HepG2 (cell line): ENCODE data around the gene FOLR3. TPM values are rescaled to one million over a fixed set of nuclear protein-coding genes. Genes with fewer than 3 reads are reported as not detected.

Source experiments
- ATAC-seq: fragments of 200-7000 bp; cut with Tn5 transposase; 3 replicates; pipeline ENCODE4 v1.9.1; 2020; ENCODE audit warnings: mild to moderate bottlenecking, moderate library complexity
- BruUV-seq: library from RNA; stranded (reverse); fragments of 400-500 nt; replicated peaks from 2 replicates; lab custom pipeline; 2021; lab: Mats Ljungman, UMichigan
- CTCF ChIA-PET: fragments of 300-600 bp; formaldehyde crosslinking; extraction: SDS; loops from one replicate; lab custom pipeline; 2021; ENCODE audit warnings: low total read pairs, inconsistent platforms, low intra/inter-chr PET ratio; lab: Yijun Ruan, JAX
- POLR2A ChIA-PET: fragments of 350-600 bp; sonication (Branson Sonifier 250); formaldehyde crosslinking; loops from one replicate; lab custom pipeline; 2020; ENCODE audit warnings: antibody characterized with exemption, inconsistent platforms; lab: Yijun Ruan, JAX
- DNase-seq: peaks from one replicate; pipeline ENCODE4 v3.0.0-alpha.2; 2015; ENCODE audit warnings: low spot score
- FAIRE-seq: peaks from 3 replicates; lab custom pipeline; 2011; peaks lifted over from hg19 to GRCh38; lab: Jason Lieb, UNC
- H2AFZ ChIP-seq: one replicate; pipeline ENCODE4 v1.6.1; 2011; ENCODE audit warnings: low read length, inconsistent platforms
- H3K27ac ChIP-seq: fragments of 300-600 bp; 3 replicates; pipeline ENCODE4 v1.8.0; 2011; ENCODE audit warnings: mixed run types, mild to moderate bottlenecking, mixed read lengths, low read length, inconsistent platforms; ENCODE audit not compliant: insufficient read depth; ENCODE audit errors: extremely low read length
- H3K27me3 ChIP-seq, 2 experiments: fragments of 200-600 bp in 1 of 2; 2 replicates in 1 of 2; 3 replicates in 1 of 2; pipeline versions ENCODE4 v1.6.0 to v1.8.0; 2011; ENCODE audit warnings: low read length in 2 of 2, mild to moderate bottlenecking in 2 of 2, moderate library complexity in 2 of 2, inconsistent platforms in 1 of 2; ENCODE audit not compliant: insufficient read depth in 2 of 2, control insufficient read depth in 1 of 2
- H3K36me3 ChIP-seq, 2 experiments: fragments of 200-600 bp in 1 of 2; replicated peaks in 1 of 2; 2 replicates in 1 of 2; 3 replicates in 1 of 2; pipeline versions ENCODE4 v1.5.1 to v1.8.0; 2011; ENCODE audit warnings: low read length in 2 of 2, inconsistent platforms in 1 of 2; ENCODE audit not compliant: insufficient read depth in 2 of 2, control insufficient read depth in 1 of 2
- H3K4me1 ChIP-seq: 2 replicates; pipeline ENCODE4 v1.5.1; 2012; ENCODE audit warnings: low read length, inconsistent platforms; ENCODE audit not compliant: insufficient read depth
- H3K4me2 ChIP-seq: 2 replicates; pipeline ENCODE4 v1.6.0; 2011; ENCODE audit warnings: low read depth, low read length, inconsistent platforms
- H3K4me3 ChIP-seq, 3 experiments: fragments of 200-600 bp in 1 of 3; sonication (generic), shearing (Covaris generic) in 1 of 3; replicated peaks in 1 of 3; 2 replicates each; pipeline ENCODE4 v1.5.1; 2011 to 2016; ENCODE audit warnings: low read length in 3 of 3, inconsistent platforms in 2 of 3, low read depth in 2 of 3, mild to moderate bottlenecking in 2 of 3, control low read depth in 1 of 3, mixed read lengths in 1 of 3; ENCODE audit not compliant: insufficient read depth in 1 of 3
- H3K79me2 ChIP-seq: one replicate; pipeline ENCODE4 v1.6.1; 2011; ENCODE audit warnings: low read length, inconsistent platforms; ENCODE audit not compliant: insufficient read depth
- H3K9ac ChIP-seq: 2 replicates; pipeline ENCODE4 v1.6.0; 2011; ENCODE audit warnings: mild to moderate bottlenecking, low read depth, low read length, inconsistent platforms; ENCODE audit not compliant: insufficient read depth
- H3K9me3 ChIP-seq: 2 replicates; pipeline ENCODE4 v1.5.1; 2012; ENCODE audit warnings: mild to moderate bottlenecking, low read length
- H4K20me1 ChIP-seq: 2 replicates; pipeline ENCODE4 v1.6.0; 2011; ENCODE audit warnings: inconsistent platforms, mild to moderate bottlenecking, low read length, moderate library complexity; ENCODE audit not compliant: insufficient read depth
- ELF4 ChIP-seq: sonication (generic); formaldehyde crosslinking; IDR thresholded peaks from 2 replicates; pipeline ENCODE4 v1.5.0; 2020; ENCODE audit warnings: missing genetic modification reagents, mild to moderate bottlenecking, moderate library complexity, borderline replicate concordance
- MAZ ChIP-seq, 2 experiments: sonication (generic) in 1 of 2; formaldehyde crosslinking in 1 of 2; IDR thresholded peaks; 2 replicates each; pipeline versions ENCODE4 v1.5.0 to v1.6.1; 2012 to 2020; ENCODE audit warnings: low read depth in 2 of 2, mild to moderate bottlenecking in 2 of 2, borderline replicate concordance in 1 of 2, improper control_type of control experiment in 1 of 2, low read length in 1 of 2, missing genetic modification reagents in 1 of 2, moderate library complexity in 1 of 2
- NFKB2 ChIP-seq: sonication (generic); formaldehyde crosslinking; IDR thresholded peaks from 2 replicates; pipeline ENCODE4 v1.4.0; 2020; ENCODE audit warnings: missing genetic modification reagents, borderline replicate concordance
- TCF7 ChIP-seq: sonication (generic); IDR thresholded peaks from 2 replicates; pipeline ENCODE4 v1.6.1; 2016; ENCODE audit warnings: antibody characterized with exemption, low read depth
- WGBS: methylation state at CpG from one replicate; pipeline ENCODE4 v1.1.6; 2017; ENCODE audit warnings: low lambda C conversion rate; 5-methylcytosine and 5-hydroxymethylcytosine counted together
- in situ Hi-C: cut with HindIII; loops from 2 replicates; pipeline ENCODE4 v1.10.0; 2017; ENCODE audit warnings: low pct_unique_long_range_greater_than_20kb; ENCODE audit not compliant: extremely low pct_ligation_motif_present
- intact Hi-C: fragments of 100-400 bp; cut with micrococcal nuclease; formaldehyde crosslinking; loops from one replicate; pipeline ENCODE4 v1.10.0; 2022; ENCODE audit not compliant: unreplicated experiment
- polyA plus RNA-seq, 8 experiments: library from polyadenylated mRNA; depleted of rRNA in 3 of 8; stranded (reverse) in 7 of 8; unstranded in 1 of 8; fragments of >200 nt; fragmentation: Illumina TruSeq in 4 of 8; extraction: Trizol in 4 of 8; gene quantifications; 2 replicates each; pipeline versions ENCODE4 v1.2.1 to v1.2.3, GENCODE V29; 2011 to 2016; ENCODE audit warnings: low read depth in 4 of 8, missing spikeins in 1 of 8, mixed read lengths in 1 of 8; ENCODE audit not compliant: insufficient read depth in 1 of 8
- total RNA-seq, 5 experiments: library from RNA; depleted of rRNA; stranded (reverse); fragments of >200 nt; fragmentation: Illumina TruSeq; extraction: Trizol; gene quantifications; 2 replicates each; pipeline ENCODE4 v1.2.3, GENCODE V29; 2016; ENCODE audit warnings: low read depth in 1 of 5
- TF ChIP-seq, protein P1 (sequence below): sonication (generic); formaldehyde crosslinking; IDR thresholded peaks from 2 replicates; pipeline ENCODE4 v1.4.0; 2020; ENCODE audit warnings: missing genetic modification reagents
- TF ChIP-seq, protein P2 (sequence below): sonication (generic); formaldehyde crosslinking; IDR thresholded peaks from one replicate; pipeline ENCODE4 v1.5.1; 2020; ENCODE audit warnings: mild to moderate bottlenecking, missing genetic modification reagents; ENCODE audit errors: not compliant biosample characterization

Gene FOLR3
- total and polyA plus RNA-seq, 2 of the 13 experiments (the other 11 are each of a cell fraction or from before 2014, with no cell fraction given) = not detected

DNA sequence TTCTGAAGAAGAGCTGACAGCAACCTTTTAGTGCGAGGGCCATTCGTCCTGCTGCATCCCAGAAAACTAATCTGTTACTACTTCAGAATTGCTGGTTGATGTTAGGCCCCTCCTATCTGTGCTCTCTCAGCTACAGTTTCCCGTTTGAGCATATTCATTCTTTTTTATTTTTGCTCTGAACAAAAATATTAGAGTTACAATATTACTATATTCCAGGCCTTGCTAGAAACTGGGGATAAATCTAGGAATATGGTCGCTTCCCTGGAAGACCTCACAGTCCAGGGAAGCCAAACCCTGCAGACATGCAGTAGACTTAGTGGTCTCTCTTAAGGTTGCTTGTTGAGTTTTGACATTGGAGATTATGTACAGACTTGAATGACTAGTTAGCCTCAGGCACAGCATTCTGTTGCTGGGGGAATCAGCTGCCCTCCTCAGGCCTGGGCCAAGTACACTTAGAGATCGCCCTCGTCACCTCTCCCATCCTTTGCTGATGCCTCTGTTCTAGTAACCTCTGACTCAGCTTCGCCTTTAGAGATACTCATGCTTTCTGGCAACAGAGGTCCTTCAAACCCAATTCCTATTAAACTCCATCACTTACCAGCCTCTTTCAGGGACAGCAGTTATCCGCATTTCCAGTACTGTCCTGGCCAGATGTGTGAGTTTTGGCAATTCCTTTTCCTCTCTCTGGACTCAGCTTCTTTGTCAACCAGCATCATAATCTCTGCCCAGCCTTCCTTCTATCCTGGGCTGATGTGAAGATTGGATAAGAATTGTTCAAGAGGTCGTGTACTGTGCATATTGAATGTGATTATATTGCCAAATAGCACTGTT, 22.3 kb upstream of the FOLR3 start:
- peak overlapping the region; percentile 98 for H3K4me2 ChIP-seq
- CTCF ChIA-PET = no interaction called here
- intact Hi-C loops = loop anchor here (1.0 kb wide), 1 partner anchor 10 kb away; the partner anchor contains the start of gene LAMTOR1
- no peaks in the 10 kb centered on the region for H3K79me2 ChIP-seq
- POLR2A ChIA-PET = interaction anchor here (1.0 to 2.1 kb wide), 7 partner anchors 11 to 184 kb away, joined by 3 to 13 read pairs (median 6); partner anchors contain the start of genes LAMTOR1 and RNF121
- peaks cover 0 to 9% of the 10 kb centered on the region in 2 experiments; a peak in 1 of 5 replicates for H3K27me3 ChIP-seq
- no peak for DNase-seq
- BruUV-seq = TSS peak; percentile 93
- H3K27ac ChIP-seq = peak overlapping the region; percentile 92
- H3K4me3 ChIP-seq = peak overlapping the region; percentile 55 to 74 (median 73)
- H3K9ac ChIP-seq = peak overlapping the region; percentile 95
- ATAC-seq = no peak
- 65% methylated on average over 9 of the region's 9 CpGs for WGBS
- H2AFZ ChIP-seq = no peak overlapping the region
- in situ Hi-C loops = no loop called here
- H3K9me3 ChIP-seq = no peaks in the 10 kb centered on the region
- peaks cover 17% of the 10 kb centered on the region for H3K4me1 ChIP-seq
- peaks cover 0 to 2% of the 10 kb centered on the region in 2 experiments; a peak in 1 of 5 replicates for H3K36me3 ChIP-seq
- H4K20me1 ChIP-seq = no peaks in the 10 kb centered on the region
- FAIRE-seq = no peak
- TF ChIP-seq, protein P1, sequence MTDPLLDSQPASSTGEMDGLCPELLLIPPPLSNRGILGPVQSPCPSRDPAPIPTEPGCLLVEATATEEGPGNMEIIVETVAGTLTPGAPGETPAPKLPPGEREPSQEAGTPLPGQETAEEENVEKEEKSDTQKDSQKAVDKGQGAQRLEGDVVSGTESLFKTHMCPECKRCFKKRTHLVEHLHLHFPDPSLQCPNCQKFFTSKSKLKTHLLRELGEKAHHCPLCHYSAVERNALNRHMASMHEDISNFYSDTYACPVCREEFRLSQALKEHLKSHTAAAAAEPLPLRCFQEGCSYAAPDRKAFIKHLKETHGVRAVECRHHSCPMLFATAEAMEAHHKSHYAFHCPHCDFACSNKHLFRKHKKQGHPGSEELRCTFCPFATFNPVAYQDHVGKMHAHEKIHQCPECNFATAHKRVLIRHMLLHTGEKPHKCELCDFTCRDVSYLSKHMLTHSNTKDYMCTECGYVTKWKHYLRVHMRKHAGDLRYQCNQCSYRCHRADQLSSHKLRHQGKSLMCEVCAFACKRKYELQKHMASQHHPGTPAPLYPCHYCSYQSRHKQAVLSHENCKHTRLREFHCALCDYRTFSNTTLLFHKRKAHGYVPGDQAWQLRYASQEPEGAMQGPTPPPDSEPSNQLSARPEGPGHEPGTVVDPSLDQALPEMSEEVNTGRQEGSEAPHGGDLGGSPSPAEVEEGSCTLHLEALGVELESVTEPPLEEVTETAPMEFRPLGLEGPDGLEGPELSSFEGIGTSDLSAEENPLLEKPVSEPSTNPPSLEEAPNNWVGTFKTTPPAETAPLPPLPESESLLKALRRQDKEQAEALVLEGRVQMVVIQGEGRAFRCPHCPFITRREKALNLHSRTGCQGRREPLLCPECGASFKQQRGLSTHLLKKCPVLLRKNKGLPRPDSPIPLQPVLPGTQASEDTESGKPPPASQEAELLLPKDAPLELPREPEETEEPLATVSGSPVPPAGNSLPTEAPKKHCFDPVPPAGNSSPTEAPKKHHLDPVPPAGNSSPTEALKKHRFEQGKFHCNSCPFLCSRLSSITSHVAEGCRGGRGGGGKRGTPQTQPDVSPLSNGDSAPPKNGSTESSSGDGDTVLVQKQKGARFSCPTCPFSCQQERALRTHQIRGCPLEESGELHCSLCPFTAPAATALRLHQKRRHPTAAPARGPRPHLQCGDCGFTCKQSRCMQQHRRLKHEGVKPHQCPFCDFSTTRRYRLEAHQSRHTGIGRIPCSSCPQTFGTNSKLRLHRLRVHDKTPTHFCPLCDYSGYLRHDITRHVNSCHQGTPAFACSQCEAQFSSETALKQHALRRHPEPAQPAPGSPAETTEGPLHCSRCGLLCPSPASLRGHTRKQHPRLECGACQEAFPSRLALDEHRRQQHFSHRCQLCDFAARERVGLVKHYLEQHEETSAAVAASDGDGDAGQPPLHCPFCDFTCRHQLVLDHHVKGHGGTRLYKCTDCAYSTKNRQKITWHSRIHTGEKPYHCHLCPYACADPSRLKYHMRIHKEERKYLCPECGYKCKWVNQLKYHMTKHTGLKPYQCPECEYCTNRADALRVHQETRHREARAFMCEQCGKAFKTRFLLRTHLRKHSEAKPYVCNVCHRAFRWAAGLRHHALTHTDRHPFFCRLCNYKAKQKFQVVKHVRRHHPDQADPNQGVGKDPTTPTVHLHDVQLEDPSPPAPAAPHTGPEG (CRISPR knock-in tag) = no peak
- TF ChIP-seq MAZ (IDR thresholded peaks at IDR 0.05; ENCODE audit: borderline replicate concordance, low read depth, low read length) = no peak
- TF ChIP-seq MAZ (CRISPR knock-in tag; IDR thresholded peaks at IDR 0.05; ENCODE audit: low read depth) = 0 out of 2 replicates have a peak, but pooled peaks have one; percentile 11
- peak; percentile 50; the same call in 1 of the 2 replicates for TF ChIP-seq ELF4 (CRISPR knock-in tag)
- TF ChIP-seq NFKB2 (CRISPR knock-in tag) = no peak
- TF ChIP-seq, protein P2, sequence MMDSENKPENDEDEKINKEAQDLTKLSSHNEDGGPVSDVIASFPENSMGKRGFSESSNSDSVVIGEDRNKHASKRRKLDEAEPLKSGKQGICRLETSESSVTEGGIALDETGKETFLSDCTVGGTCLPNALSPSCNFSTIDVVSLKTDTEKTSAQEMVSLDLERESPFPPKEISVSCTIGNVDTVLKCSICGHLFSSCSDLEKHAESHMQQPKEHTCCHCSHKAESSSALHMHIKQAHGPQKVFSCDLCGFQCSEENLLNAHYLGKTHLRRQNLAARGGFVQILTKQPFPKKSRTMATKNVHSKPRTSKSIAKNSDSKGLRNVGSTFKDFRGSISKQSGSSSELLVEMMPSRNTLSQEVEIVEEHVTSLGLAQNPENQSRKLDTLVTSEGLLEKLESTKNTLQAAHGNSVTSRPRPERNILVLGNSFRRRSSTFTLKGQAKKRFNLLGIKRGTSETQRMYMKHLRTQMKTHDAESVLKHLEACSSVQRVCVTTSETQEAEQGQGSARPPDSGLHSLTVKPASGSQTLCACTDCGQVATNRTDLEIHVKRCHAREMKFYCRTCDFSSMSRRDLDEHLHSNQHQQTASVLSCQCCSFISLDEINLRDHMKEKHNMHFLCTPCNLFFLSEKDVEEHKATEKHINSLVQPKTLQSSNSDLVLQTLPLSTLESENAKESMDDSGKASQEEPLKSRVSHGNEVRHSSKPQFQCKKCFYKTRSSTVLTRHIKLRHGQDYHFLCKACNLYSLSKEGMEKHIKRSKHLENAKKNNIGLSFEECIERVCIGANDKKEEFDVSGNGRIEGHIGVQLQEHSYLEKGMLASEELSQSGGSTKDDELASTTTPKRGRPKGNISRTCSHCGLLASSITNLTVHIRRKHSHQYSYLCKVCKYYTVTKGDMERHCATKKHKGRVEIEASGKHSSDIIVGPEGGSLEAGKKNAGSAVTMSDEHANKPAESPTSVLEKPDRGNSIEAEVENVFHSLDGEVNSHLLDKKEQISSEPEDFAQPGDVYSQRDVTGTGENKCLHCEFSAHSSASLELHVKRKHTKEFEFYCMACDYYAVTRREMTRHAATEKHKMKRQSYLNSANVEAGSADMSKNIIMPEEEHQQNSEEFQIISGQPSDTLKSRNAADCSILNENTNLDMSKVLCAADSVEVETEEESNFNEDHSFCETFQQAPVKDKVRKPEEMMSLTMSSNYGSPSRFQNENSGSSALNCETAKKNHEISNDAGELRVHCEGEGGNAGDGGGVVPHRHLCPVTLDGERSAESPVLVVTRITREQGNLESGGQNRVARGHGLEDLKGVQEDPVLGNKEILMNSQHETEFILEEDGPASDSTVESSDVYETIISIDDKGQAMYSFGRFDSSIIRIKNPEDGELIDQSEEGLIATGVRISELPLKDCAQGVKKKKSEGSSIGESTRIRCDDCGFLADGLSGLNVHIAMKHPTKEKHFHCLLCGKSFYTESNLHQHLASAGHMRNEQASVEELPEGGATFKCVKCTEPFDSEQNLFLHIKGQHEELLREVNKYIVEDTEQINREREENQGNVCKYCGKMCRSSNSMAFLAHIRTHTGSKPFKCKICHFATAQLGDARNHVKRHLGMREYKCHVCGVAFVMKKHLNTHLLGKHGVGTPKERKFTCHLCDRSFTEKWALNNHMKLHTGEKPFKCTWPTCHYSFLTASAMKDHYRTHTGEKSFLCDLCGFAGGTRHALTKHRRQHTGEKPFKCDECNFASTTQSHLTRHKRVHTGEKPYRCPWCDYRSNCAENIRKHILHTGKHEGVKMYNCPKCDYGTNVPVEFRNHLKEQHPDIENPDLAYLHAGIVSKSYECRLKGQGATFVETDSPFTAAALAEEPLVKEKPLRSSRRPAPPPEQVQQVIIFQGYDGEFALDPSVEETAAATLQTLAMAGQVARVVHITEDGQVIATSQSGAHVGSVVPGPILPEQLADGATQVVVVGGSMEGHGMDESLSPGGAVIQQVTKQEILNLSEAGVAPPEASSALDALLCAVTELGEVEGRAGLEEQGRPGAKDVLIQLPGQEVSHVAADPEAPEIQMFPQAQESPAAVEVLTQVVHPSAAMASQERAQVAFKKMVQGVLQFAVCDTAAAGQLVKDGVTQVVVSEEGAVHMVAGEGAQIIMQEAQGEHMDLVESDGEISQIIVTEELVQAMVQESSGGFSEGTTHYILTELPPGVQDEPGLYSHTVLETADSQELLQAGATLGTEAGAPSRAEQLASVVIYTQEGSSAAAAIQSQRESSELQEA (CRISPR knock-in tag) = no peak
- no peak for TF ChIP-seq TCF7
